ENCODE data around the gene ZNF319. TPM values are rescaled to one million over a fixed set of nuclear protein-coding genes. Genes with fewer than 3 reads are reported as not detected.

ZNF319 gene
- total and polyA plus RNA-seq, 2 of the 8 experiments (the other 6 are each of a cell fraction or from before 2014, with no cell fraction given) = 3.3 to 5.5 TPM

GRCh38 chr16:57944970-57945739 lies 55.3 kb downstream of the ZNF319 start:
- no peak overlapping the region for H4K5ac ChIP-seq (ENCODE audit: insufficient read length, low read depth, low read length)
- no peak overlapping the region for H3K56ac ChIP-seq (replicated peaks; ENCODE audit: insufficient read length, low read depth, low read length)
- no peaks in the 10 kb centered on the region for H3K79me2 ChIP-seq (ENCODE audit: control insufficient read depth in 1 of 2, insufficient read depth in 2 of 2, low read length in 2 of 2)
- no peak overlapping the region for H3K14ac ChIP-seq (ENCODE audit: insufficient read length)
- no peaks in the 10 kb centered on the region for H3K9me3 ChIP-seq (ENCODE audit: insufficient read depth in 2 of 2, low read depth in 1 of 2, low read length in 1 of 2)
- no peak overlapping the region for H2AFZ ChIP-seq (ENCODE audit: low read length)
- no peak overlapping the region for H3K18ac ChIP-seq (ENCODE audit: extremely low read depth, low read length)
- no peak overlapping the region for H3K9ac ChIP-seq (replicated peaks in 1 of 4; ENCODE audit: extremely low read depth in 1 of 4, low read depth in 3 of 4, low read length in 3 of 4)
- H2BK120ac ChIP-seq (replicated peaks; ENCODE audit: low read depth, low read length) = no peak overlapping the region
- no peak overlapping the region for H4K91ac ChIP-seq (replicated peaks; ENCODE audit: insufficient read length, low read length)
- no peaks in the 10 kb centered on the region for H3K79me1 ChIP-seq (ENCODE audit: low read depth, low read length)
- ChIA-PET POLR2A (ENCODE audit: partially characterized antibody) (interaction anchor here (1.4 kb wide), 1 partner anchor 10 kb away, joined by 3 read pairs; no protein-coding TSS in a partner anchor), CTCF (ENCODE audit: partially characterized antibody) (interaction anchor here (0.6 to 5.2 kb wide), 20 partner anchors 8 to 153 kb away, joined by 3 to 28 read pairs (median 4); no protein-coding TSS in a partner anchor)
- H3K4me1 ChIP-seq (replicated peaks in 1 of 4; ENCODE audit: control insufficient read depth in 3 of 4, insufficient read depth in 4 of 4, low read length in 3 of 4) = no peaks in the 10 kb centered on the region; a peak in 1 of 7 replicates
- no peak overlapping the region for H2BK20ac ChIP-seq (ENCODE audit: low read length)
- H3K4me3 ChIP-seq (ENCODE audit: extremely low read depth in 1 of 4, insufficient read depth in 2 of 4, low read depth in 3 of 4, low read length in 4 of 4) = no peak overlapping the region
- H3K23me2 ChIP-seq (ENCODE audit: low read depth, low read length) = no peaks in the 10 kb centered on the region
- no peaks in the 10 kb centered on the region for H4K20me1 ChIP-seq (replicated peaks in 1 of 2; ENCODE audit: control insufficient read depth in 1 of 2, insufficient read depth in 2 of 2, low read length in 2 of 2)
- 91% methylated on average over 9 of the region's 9 CpGs; no CpG with 5 or more reads in 1 of the 2 experiments for WGBS, 2 experiments (ENCODE audit: extremely low coverage in 1 of 2, insufficient coverage in 1 of 2, insufficient read length in 1 of 2, insufficient replicate concordance in 2 of 2, low coverage in 1 of 2, low lambda C conversion rate in 2 of 2, missing lambda C conversion rate in 1 of 2)
- H2BK5ac ChIP-seq (ENCODE audit: low read depth, low read length) = no peak overlapping the region
- FAIRE-seq (no peak), DNase-seq (ENCODE audit: low read depth in 1 of 2, low spot score in 2 of 2) (no peak)
- no peaks in the 10 kb centered on the region for H3K27me3 ChIP-seq (replicated peaks in 1 of 4; ENCODE audit: control insufficient read depth in 3 of 4, extremely low read depth in 1 of 4, insufficient read depth in 3 of 4, low read length in 3 of 4)
- no peak overlapping the region for H3K4ac ChIP-seq (replicated peaks; ENCODE audit: insufficient read length, low read depth, low read length)
- H2BK15ac ChIP-seq (ENCODE audit: low read length) = no peak overlapping the region
- H3K4me2 ChIP-seq (ENCODE audit: insufficient read depth in 1 of 2, low read depth in 2 of 2, low read length in 2 of 2) = no peak overlapping the region
- no peaks in the 10 kb centered on the region for H3K36me3 ChIP-seq (ENCODE audit: control insufficient read depth in 2 of 4, insufficient read depth in 4 of 4, low read length in 3 of 4)
- H4K8ac ChIP-seq (ENCODE audit: extremely low read depth, insufficient read depth, low read length) = no peak overlapping the region
- no peak overlapping the region for H3K27ac ChIP-seq (ENCODE audit: low read depth, low read length)
- no peak overlapping the region for H2AK5ac ChIP-seq (ENCODE audit: low read depth, low read length)
- H2BK12ac ChIP-seq (ENCODE audit: low read depth, low read length) = no peak overlapping the region
- H3K23ac ChIP-seq (ENCODE audit: insufficient read length) = no peak overlapping the region
